Endothelial cell of umbilical vein (primary cell): Measurements from ENCODE around the gene ZYX. TPM values are rescaled to one million over a fixed set of nuclear protein-coding genes. Genes with fewer than 3 reads are reported as not detected.

Experiments used
- BruUV-seq: library from RNA; stranded (reverse); fragments of 400-500 nt; replicated peaks from 2 replicates; lab custom pipeline; 2021; lab: Mats Ljungman, UMichigan
- CTCF ChIA-PET: fragments of 300-600, 350-600 bp; sonication (Branson Sonifier 250); formaldehyde crosslinking; loops from one replicate; lab custom pipeline; 2021; ENCODE audit warnings: antibody characterized with exemption, inconsistent platforms; lab: Charles Lee
- POLR2A ChIA-PET: fragments of 300-600, 350-600 bp; sonication (Branson Sonifier 250); formaldehyde crosslinking; loops from one replicate; lab custom pipeline; 2021; ENCODE audit warnings: antibody characterized with exemption, inconsistent platforms; lab: Charles Lee
- DNase-seq: peaks from one replicate; pipeline ENCODE4 v3.0.0-alpha.2; 2011; ENCODE audit warnings: low read depth, low spot score
- FAIRE-seq: peaks from 2 replicates; lab custom pipeline; 2011; peaks lifted over from hg19 to GRCh38; lab: Jason Lieb, UNC
- H2AFZ ChIP-seq: 2 replicates; pipeline ENCODE4 v1.6.0; 2012; ENCODE audit warnings: low read depth, low read length, control low read depth, inconsistent platforms
- H3K27ac ChIP-seq: 2 replicates; pipeline ENCODE4 v1.5.1; 2011; ENCODE audit warnings: low read depth, mild to moderate bottlenecking, control low read depth, low read length, moderate library complexity; ENCODE audit not compliant: insufficient read depth
- H3K27me3 ChIP-seq, 2 experiments: 2 replicates each; pipeline versions ENCODE4 v1.6.0 to v1.6.1; 2011; ENCODE audit warnings: low read length in 2 of 2, mixed read lengths in 1 of 2; ENCODE audit not compliant: control insufficient read depth in 2 of 2, insufficient read depth in 2 of 2
- H3K36me3 ChIP-seq, 2 experiments: 2 replicates in 1 of 2; 3 replicates in 1 of 2; pipeline ENCODE4 v1.5.1; 2011; ENCODE audit warnings: low read length in 2 of 2, mild to moderate bottlenecking in 1 of 2, moderate library complexity in 1 of 2; ENCODE audit not compliant: control insufficient read depth in 2 of 2, insufficient read depth in 2 of 2; ENCODE audit errors: extremely low read depth in 1 of 2
- H3K4me1 ChIP-seq: 3 replicates; pipeline ENCODE4 v1.5.1; 2011; ENCODE audit warnings: mild to moderate bottlenecking, low read length; ENCODE audit not compliant: control insufficient read depth, insufficient read depth; ENCODE audit errors: extremely low read depth
- H3K4me2 ChIP-seq: 2 replicates; pipeline ENCODE4 v1.6.1; 2011; ENCODE audit warnings: low read length, control low read depth, mixed read lengths; ENCODE audit not compliant: insufficient read depth
- H3K4me3 ChIP-seq, 3 experiments: fragments of 200-600 bp in 1 of 3; sonication (generic), shearing (Covaris generic) in 1 of 3; replicated peaks in 1 of 3; 2 replicates each; pipeline ENCODE4 v1.5.1; 2011 to 2016; ENCODE audit warnings: control low read depth in 3 of 3, low read length in 3 of 3, mild to moderate bottlenecking in 2 of 3, inconsistent platforms in 1 of 3, low read depth in 1 of 3, moderate library complexity in 1 of 3; ENCODE audit not compliant: insufficient read depth in 1 of 3
- H3K79me2 ChIP-seq: 2 replicates; pipeline ENCODE4 v1.6.0; 2012; ENCODE audit warnings: low read length, inconsistent platforms; ENCODE audit not compliant: control insufficient read depth, insufficient read depth
- H3K9ac ChIP-seq: replicated peaks from 2 replicates; pipeline ENCODE3; 2011; ENCODE audit warnings: low read length, control low read depth; ENCODE audit not compliant: insufficient read depth; ENCODE audit errors: extremely low read depth
- H3K9me1 ChIP-seq: replicated peaks from 3 replicates; pipeline ENCODE4 v1.6.0; 2011; ENCODE audit warnings: mild to moderate bottlenecking, low read length; ENCODE audit not compliant: control insufficient read depth, insufficient read depth; ENCODE audit errors: extremely low read depth
- H3K9me3 ChIP-seq: replicated peaks from 2 replicates; pipeline ENCODE4 v1.5.1; 2012; ENCODE audit warnings: low read length, inconsistent platforms; ENCODE audit not compliant: control insufficient read depth, insufficient read depth
- H4K20me1 ChIP-seq: replicated peaks from 2 replicates; pipeline ENCODE3; 2011; ENCODE audit warnings: mild to moderate bottlenecking, low read length; ENCODE audit not compliant: control insufficient read depth, insufficient read depth; ENCODE audit errors: extremely low read depth
- EZH2 ChIP-seq: IDR thresholded peaks from 2 replicates; pipeline ENCODE4 v1.6.1; 2012; ENCODE audit warnings: borderline replicate concordance, low read depth, mild to moderate bottlenecking, moderate library complexity, low read length, inconsistent platforms; ENCODE audit not compliant: severe bottlenecking
- FOS ChIP-seq: IDR thresholded peaks from 2 replicates; pipeline ENCODE4 v1.6.1; 2011; ENCODE audit warnings: mild to moderate bottlenecking, low read length, moderate library complexity, borderline replicate concordance; ENCODE audit not compliant: insufficient read depth
- GATA2 ChIP-seq: IDR thresholded peaks from 2 replicates; pipeline ENCODE4 v1.7.0; 2011; ENCODE audit warnings: low read depth, mild to moderate bottlenecking, moderate library complexity, mixed read lengths, low read length; ENCODE audit not compliant: insufficient read length, insufficient read depth
- JUN ChIP-seq: IDR thresholded peaks from 2 replicates; pipeline ENCODE4 v1.6.1; 2011; ENCODE audit warnings: borderline replicate concordance, low read depth; ENCODE audit not compliant: insufficient read length, insufficient read depth
- MYC ChIP-seq: IDR thresholded peaks from one replicate; pipeline ENCODE4 v1.6.1; 2011; ENCODE audit warnings: mild to moderate bottlenecking, low read depth, low read length
- POLR2A ChIP-seq: IDR thresholded peaks from 2 replicates; pipeline ENCODE4 v1.6.1; 2012; ENCODE audit warnings: low read depth, mild to moderate bottlenecking, control low read depth, low read length
- POLR2AphosphoS5 ChIP-seq: IDR thresholded peaks from 2 replicates; pipeline ENCODE4 v1.6.1; 2012; ENCODE audit warnings: low read depth, mild to moderate bottlenecking, control low read depth, low read length, moderate library complexity; ENCODE audit not compliant: insufficient read depth
- dilution Hi-C: fragments of 300-500 bp; cut with MboI; formaldehyde crosslinking; loops from one replicate; pipeline ENCODE4 v1.15.0; 2019; ENCODE audit warnings: low sequenced_read_pairs; ENCODE audit not compliant: extremely low pct_ligation_motif_present
- intact Hi-C: fragments of 100-400 bp; cut with micrococcal nuclease; formaldehyde crosslinking; loops from one replicate; pipeline ENCODE4 v1.10.0; 2022
- polyA plus RNA-seq, 4 experiments: library from polyadenylated mRNA; depleted of rRNA in 3 of 4; stranded (reverse) in 3 of 4; unstranded in 1 of 4; fragments of >200 nt; gene quantifications; 2 replicates each; pipeline versions ENCODE4 v1.2.1 to v1.2.3, GENCODE V29; 2011 to 2012; ENCODE audit warnings: missing spikeins in 1 of 4
- total RNA-seq: library from RNA; stranded (reverse); gene quantifications from 2 replicates; pipeline ENCODE4 v1.2.3, GENCODE V29; 2021
- TF ChIP-seq, protein P1 (sequence below), 2 donors: IDR thresholded peaks; 1 replicate in 1 of 2; 2 replicates in 1 of 2; pipeline ENCODE4 v1.5.1; 2011; ENCODE audit warnings: low read length in 2 of 2, mild to moderate bottlenecking in 2 of 2, moderate library complexity in 2 of 2, control low read depth in 1 of 2, inconsistent platforms in 1 of 2, low read depth in 1 of 2; ENCODE audit not compliant: insufficient read depth in 1 of 2; ENCODE audit errors: extremely low read depth in 1 of 2
- TF ChIP-seq, protein P2 (sequence below): IDR thresholded peaks from 2 replicates; pipeline ENCODE4 v1.6.1; 2011; ENCODE audit not compliant: insufficient read depth, insufficient read length

ZYX gene
- total and polyA plus RNA-seq, 2 donors (not counting 3 experiments of a cell fraction or from before 2014, with no cell fraction given) = 196 to 545 TPM

DNA sequence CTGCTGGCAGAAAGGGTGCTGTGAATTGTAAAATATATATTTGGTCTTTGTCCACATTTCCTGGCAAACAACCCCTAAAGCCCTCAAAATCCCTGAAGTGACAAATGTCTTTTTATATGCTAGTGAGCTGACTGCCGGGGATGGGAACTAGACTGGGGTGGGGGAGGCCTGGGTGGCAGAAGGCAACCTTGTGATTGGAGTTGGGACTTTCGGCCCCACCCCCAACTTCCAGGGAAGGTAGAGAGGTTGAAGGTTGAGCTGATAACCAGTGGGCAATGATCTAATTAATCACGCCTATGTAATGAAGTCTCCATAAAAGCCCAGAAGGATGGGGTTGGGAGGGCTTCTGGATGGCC is 24.8 kb downstream of the ZYX start:
- H3K9me1 ChIP-seq = no peaks in the 10 kb centered on the region
- DNase-seq (no peak), FAIRE-seq (no peak)
- CTCF ChIA-PET = interaction anchor here (0.6 to 4.7 kb wide), 8 partner anchors 8 to 165 kb away, joined by 3 to 52 read pairs (median 4); no protein-coding TSS in a partner anchor
- no peak overlapping the region for H3K27ac ChIP-seq
- no peaks in the 10 kb centered on the region for H3K9me3 ChIP-seq
- no peak for TF ChIP-seq MYC
- TF ChIP-seq POLR2AphosphoS5 = no peak
- no peak for TF ChIP-seq GATA2
- no peak for TF ChIP-seq JUN
- TF ChIP-seq EZH2 = no peak
- TF ChIP-seq, protein P1, sequence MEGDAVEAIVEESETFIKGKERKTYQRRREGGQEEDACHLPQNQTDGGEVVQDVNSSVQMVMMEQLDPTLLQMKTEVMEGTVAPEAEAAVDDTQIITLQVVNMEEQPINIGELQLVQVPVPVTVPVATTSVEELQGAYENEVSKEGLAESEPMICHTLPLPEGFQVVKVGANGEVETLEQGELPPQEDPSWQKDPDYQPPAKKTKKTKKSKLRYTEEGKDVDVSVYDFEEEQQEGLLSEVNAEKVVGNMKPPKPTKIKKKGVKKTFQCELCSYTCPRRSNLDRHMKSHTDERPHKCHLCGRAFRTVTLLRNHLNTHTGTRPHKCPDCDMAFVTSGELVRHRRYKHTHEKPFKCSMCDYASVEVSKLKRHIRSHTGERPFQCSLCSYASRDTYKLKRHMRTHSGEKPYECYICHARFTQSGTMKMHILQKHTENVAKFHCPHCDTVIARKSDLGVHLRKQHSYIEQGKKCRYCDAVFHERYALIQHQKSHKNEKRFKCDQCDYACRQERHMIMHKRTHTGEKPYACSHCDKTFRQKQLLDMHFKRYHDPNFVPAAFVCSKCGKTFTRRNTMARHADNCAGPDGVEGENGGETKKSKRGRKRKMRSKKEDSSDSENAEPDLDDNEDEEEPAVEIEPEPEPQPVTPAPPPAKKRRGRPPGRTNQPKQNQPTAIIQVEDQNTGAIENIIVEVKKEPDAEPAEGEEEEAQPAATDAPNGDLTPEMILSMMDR (IDR thresholded peaks at IDR 0.05; ENCODE audit: extremely low read depth in 1 of 2, insufficient read depth in 1 of 2, low read depth in 1 of 2, low read length in 2 of 2) = no peak
- TF ChIP-seq POLR2A = no peak
- TF ChIP-seq, protein P2, sequence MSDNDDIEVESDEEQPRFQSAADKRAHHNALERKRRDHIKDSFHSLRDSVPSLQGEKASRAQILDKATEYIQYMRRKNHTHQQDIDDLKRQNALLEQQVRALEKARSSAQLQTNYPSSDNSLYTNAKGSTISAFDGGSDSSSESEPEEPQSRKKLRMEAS = no peak
- no peak for TF ChIP-seq FOS
- intact Hi-C loops (no loop called here), dilution Hi-C loops (no loop called here)
- H3K4me3 ChIP-seq = no peak overlapping the region
- no peaks in the 10 kb centered on the region for H3K36me3 ChIP-seq
- POLR2A ChIA-PET = no interaction called here
- no peak overlapping the region for H3K9ac ChIP-seq
- H4K20me1 ChIP-seq = no peaks in the 10 kb centered on the region
- BruUV-seq = no TSS peak
- H3K4me2 ChIP-seq = no peak overlapping the region
- no peak overlapping the region for H2AFZ ChIP-seq
- H3K4me1 ChIP-seq = peaks cover 14% of the 10 kb centered on the region
- H3K27me3 ChIP-seq = no peaks in the 10 kb centered on the region
- no peaks in the 10 kb centered on the region for H3K79me2 ChIP-seq
